Gastroesophageal sphincter (tissue), 3 donors: ENCODE data around the gene OR51Q1.

Experiments used
- CTCF ChIP-seq, 4 experiments: fragments of 200-600 bp in 2 of 4; fragments of 450-650 bp in 2 of 4; sonication (generic) in 1 of 4; IDR thresholded peaks; one replicate each; pipeline ENCODE4 v1.5.1; 2017 to 2019; ENCODE audit warnings: antibody characterized with exemption in 4 of 4, mild to moderate bottlenecking in 2 of 4, moderate library complexity in 2 of 4
- EP300 ChIP-seq: sonication (generic); formaldehyde crosslinking; IDR thresholded peaks from one replicate; pipeline ENCODE4 v1.6.1; 2017; ENCODE audit warnings: antibody characterized with exemption, mild to moderate bottlenecking
- POLR2A ChIP-seq, 2 donors: fragments of 450-650 bp; IDR thresholded peaks; one replicate each; pipeline ENCODE4 v1.6.1; 2017; ENCODE audit warnings: antibody characterized with exemption in 2 of 2, mild to moderate bottlenecking in 2 of 2, moderate library complexity in 1 of 2

DNA sequence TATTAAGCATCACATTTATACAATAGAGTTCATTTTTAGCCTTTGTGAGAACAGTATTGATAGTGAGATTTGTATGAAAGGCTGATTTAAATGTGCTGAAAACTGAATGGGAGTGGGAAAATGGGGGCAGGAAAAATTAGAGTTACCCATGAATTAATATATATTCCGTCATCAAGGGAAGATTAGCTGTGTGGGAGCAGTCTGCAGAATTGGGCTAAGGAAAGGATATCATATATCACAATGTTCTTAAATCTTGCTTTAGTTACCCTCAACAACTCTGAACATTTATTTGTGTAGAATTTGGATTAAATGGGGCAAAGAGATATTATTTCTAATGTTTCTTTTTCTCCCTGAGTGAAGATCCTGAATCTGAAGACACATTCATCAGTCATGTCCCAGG, at the start of gene OR51Q1:
- TF ChIP-seq POLR2A (IDR thresholded peaks at IDR 0.05) (no peak), CTCF (IDR thresholded peaks at IDR 0.05) (no peak), EP300 (no peak)
